PC-3 (cell line): ENCODE measurements around the gene SERGEF. TPM values are rescaled to one million over a fixed set of nuclear protein-coding genes. Genes with fewer than 3 reads are reported as not detected.

Experiments used
- ATAC-seq: fragments of 200-7000 bp; cut with Tn5 transposase; 2 replicates; pipeline ENCODE4 v1.9.1; 2020; ENCODE audit warnings: mild to moderate bottlenecking, moderate library complexity
- BruUV-seq: library from RNA; stranded (reverse); fragments of 400-500 nt; replicated peaks from 2 replicates; lab custom pipeline; 2021; lab: Mats Ljungman, UMichigan
- CTCF ChIA-PET: fragments of 300-600 bp; sonication (Branson Sonifier 250); formaldehyde crosslinking; loops from one replicate; lab custom pipeline; 2022; ENCODE audit warnings: antibody characterized with exemption; lab: Charles Lee
- POLR2A ChIA-PET: fragments of 300-600 bp; sonication (Branson Sonifier 250); formaldehyde crosslinking; loops from one replicate; lab custom pipeline; 2022; ENCODE audit warnings: antibody characterized with exemption; ENCODE audit not compliant: unreplicated experiment; lab: Charles Lee
- DNase-seq: peaks from one replicate; pipeline ENCODE4 v3.0.0-alpha.2; 2015
- H2AFZ ChIP-seq: fragments of 300-600 bp; sonication (generic); 2 replicates; pipeline ENCODE4 v1.6.0; 2016; ENCODE audit warnings: antibody characterized with exemption, low read length
- H3F3A ChIP-seq: fragments of 300-600 bp; sonication (generic); one replicate; pipeline ENCODE4 v1.6.0; 2017; ENCODE audit warnings: antibody characterized with exemption, low read length, control low read depth, mild to moderate bottlenecking; ENCODE audit not compliant: unreplicated experiment
- H3K27ac ChIP-seq: fragments of 300-600 bp; sonication (generic); 2 replicates; pipeline ENCODE4 v1.5.1; 2016; ENCODE audit warnings: mild to moderate bottlenecking, low read length
- H3K27me3 ChIP-seq: fragments of 300-600 bp; sonication (generic); 2 replicates; pipeline ENCODE4 v1.6.1; 2016; ENCODE audit warnings: low read length, mixed read lengths
- H3K36me3 ChIP-seq: fragments of 300-600 bp; sonication (generic); 2 replicates; pipeline ENCODE4 v1.6.1; 2016; ENCODE audit warnings: low read depth, mixed run types, low read length, mixed read lengths
- H3K4me1 ChIP-seq: fragments of 300-600 bp; sonication (generic); 2 replicates; pipeline ENCODE4 v1.5.1; 2016; ENCODE audit warnings: low read length; ENCODE audit not compliant: insufficient read depth
- H3K4me2 ChIP-seq: fragments of 300-600 bp; sonication (generic); 2 replicates; pipeline ENCODE4 v1.6.0; 2016; ENCODE audit warnings: low read length
- H3K4me3 ChIP-seq: fragments of 300-600 bp; sonication (generic); 2 replicates; pipeline ENCODE4 v1.5.1; 2016; ENCODE audit warnings: mild to moderate bottlenecking, low read length, mixed read lengths
- H3K79me2 ChIP-seq: fragments of 300-600 bp; sonication (generic); 2 replicates; pipeline ENCODE4 v1.6.1; 2017; ENCODE audit warnings: low read length, mixed read lengths
- H3K9ac ChIP-seq: fragments of 300-600 bp; sonication (generic); 2 replicates; pipeline ENCODE4 v1.6.0; 2016; ENCODE audit warnings: mild to moderate bottlenecking, low read length
- H3K9me2 ChIP-seq: fragments of 300-600 bp; sonication (generic); replicated peaks from 2 replicates; pipeline ENCODE4 v1.6.1; 2016; ENCODE audit warnings: mixed run types, low read length, mixed read lengths
- H3K9me3 ChIP-seq: fragments of 300-600 bp; sonication (generic); 2 replicates; pipeline ENCODE4 v1.6.1; 2016; ENCODE audit warnings: low read length, mixed read lengths
- H4K20me1 ChIP-seq: fragments of 300-600 bp; sonication (generic); 2 replicates; pipeline ENCODE4 v1.6.1; 2016; ENCODE audit warnings: low read length, mixed read lengths
- EZH2 ChIP-seq: fragments of 300-600 bp; sonication (generic); IDR thresholded peaks from one replicate; pipeline ENCODE4 v1.6.1; 2017; ENCODE audit warnings: antibody characterized with exemption, mild to moderate bottlenecking, low read length; ENCODE audit not compliant: unreplicated experiment
- EZH2phosphoT487 ChIP-seq: fragments of 300-600 bp; sonication (generic); IDR thresholded peaks from 2 replicates; pipeline ENCODE4 v1.6.1; 2018; ENCODE audit warnings: mild to moderate bottlenecking, antibody characterized with exemption, low read length, borderline replicate concordance
- intact Hi-C: fragments of 100-400 bp; cut with micrococcal nuclease; formaldehyde crosslinking; loops from 2 replicates; pipeline ENCODE4 v1.9.0; 2023
- total RNA-seq: library from RNA; depleted of rRNA; stranded (reverse); fragments of >200 nt; gene quantifications from 2 replicates; pipeline ENCODE4 v1.2.3, GENCODE V29; 2014
- TF ChIP-seq, protein P1 (sequence below): fragments of 300-600 bp; sonication (generic); conservative IDR thresholded peaks from 2 replicates; pipeline ENCODE4 v1.5.1; 2017; ENCODE audit warnings: antibody characterized with exemption, low read depth, mild to moderate bottlenecking, low read length

Gene SERGEF
- total RNA-seq, 1 experiment from 2014 or later, result 13.7 TPM

DNA sequence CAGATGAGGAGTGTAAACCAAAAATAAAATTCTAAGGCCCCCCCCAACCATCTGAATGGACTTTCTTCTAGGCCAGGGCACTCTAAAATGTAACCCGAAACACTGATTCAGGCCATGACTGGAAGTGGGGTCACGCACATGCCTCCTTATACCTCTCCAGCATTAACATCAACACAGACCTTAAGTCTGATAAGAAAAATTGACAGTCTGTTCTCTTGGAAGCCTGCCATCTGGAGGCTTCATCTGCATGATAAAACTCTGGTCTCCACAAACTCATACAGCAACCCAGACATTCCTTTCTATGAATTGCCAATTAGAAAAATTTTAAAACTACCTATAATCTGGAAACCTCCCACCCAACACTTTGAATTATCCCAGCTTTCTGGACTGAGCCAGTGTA is 3.9 kb upstream of the SERGEF start:
- intact Hi-C loops, result no loop called here
- BruUV-seq, result no TSS peak
- H3K9me2 ChIP-seq, result no peaks in the 10 kb centered on the region
- POLR2A ChIA-PET, result no interaction called here
- H3K4me3 ChIP-seq, result no peak overlapping the region
- no peak overlapping the region for H2AFZ ChIP-seq
- H3K27ac ChIP-seq, result no peak overlapping the region
- no peak overlapping the region for H3K9ac ChIP-seq
- peaks cover 10% of the 10 kb centered on the region; the same call in 1 of the 2 replicates for H3K4me1 ChIP-seq
- ATAC-seq (no peak), DNase-seq (no peak)
- H3K27me3 ChIP-seq, result no peaks in the 10 kb centered on the region
- no peaks in the 10 kb centered on the region for H3K9me3 ChIP-seq
- H3F3A ChIP-seq, result no peaks in the 10 kb centered on the region
- TF ChIP-seq, protein P1, sequence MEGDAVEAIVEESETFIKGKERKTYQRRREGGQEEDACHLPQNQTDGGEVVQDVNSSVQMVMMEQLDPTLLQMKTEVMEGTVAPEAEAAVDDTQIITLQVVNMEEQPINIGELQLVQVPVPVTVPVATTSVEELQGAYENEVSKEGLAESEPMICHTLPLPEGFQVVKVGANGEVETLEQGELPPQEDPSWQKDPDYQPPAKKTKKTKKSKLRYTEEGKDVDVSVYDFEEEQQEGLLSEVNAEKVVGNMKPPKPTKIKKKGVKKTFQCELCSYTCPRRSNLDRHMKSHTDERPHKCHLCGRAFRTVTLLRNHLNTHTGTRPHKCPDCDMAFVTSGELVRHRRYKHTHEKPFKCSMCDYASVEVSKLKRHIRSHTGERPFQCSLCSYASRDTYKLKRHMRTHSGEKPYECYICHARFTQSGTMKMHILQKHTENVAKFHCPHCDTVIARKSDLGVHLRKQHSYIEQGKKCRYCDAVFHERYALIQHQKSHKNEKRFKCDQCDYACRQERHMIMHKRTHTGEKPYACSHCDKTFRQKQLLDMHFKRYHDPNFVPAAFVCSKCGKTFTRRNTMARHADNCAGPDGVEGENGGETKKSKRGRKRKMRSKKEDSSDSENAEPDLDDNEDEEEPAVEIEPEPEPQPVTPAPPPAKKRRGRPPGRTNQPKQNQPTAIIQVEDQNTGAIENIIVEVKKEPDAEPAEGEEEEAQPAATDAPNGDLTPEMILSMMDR, result no peak
- H4K20me1 ChIP-seq, result no peaks in the 10 kb centered on the region
- no peak overlapping the region for H3K4me2 ChIP-seq
- H3K79me2 ChIP-seq, result peaks cover 7% of the 10 kb centered on the region
- CTCF ChIA-PET, result no interaction called here
- no peaks in the 10 kb centered on the region for H3K36me3 ChIP-seq

DNA sequence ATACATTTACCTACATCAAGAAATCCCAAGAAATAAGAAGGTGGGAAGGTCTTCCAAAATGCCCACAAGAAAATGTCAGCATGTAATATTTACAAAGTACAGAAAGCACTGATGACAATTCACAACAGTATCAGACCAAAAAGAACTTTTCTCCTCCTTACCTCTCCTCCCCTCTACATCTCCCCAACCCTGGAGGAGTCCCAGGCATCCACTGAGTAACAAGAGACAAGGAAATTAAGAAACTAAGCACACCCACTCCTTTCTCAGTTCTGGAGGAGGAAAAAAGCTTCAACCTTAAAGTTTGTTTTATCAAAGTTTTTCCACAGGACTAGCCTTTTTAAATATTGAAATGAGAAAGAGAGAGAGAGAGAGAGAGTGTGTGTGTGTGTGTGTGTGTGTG is 2.0 kb upstream of the SERGEF start:
- Histone ChIP-seq H3K9ac (no peak overlapping the region), H3K9me3 (no peaks in the 10 kb centered on the region), H4K20me1 (no peaks in the 10 kb centered on the region), H3K9me2 (no peaks in the 10 kb centered on the region), H3K4me1 (peaks cover 15% of the 10 kb centered on the region; the same call in 1 of the 2 replicates), H3K27ac (no peak overlapping the region), H3K36me3 (no peaks in the 10 kb centered on the region), H2AFZ (no peak overlapping the region), H3K27me3 (no peaks in the 10 kb centered on the region), H3K79me2 (peaks cover 22% of the 10 kb centered on the region), H3F3A (no peaks in the 10 kb centered on the region), H3K4me3 (no peak overlapping the region), H3K4me2 (no peak overlapping the region)
- TF ChIP-seq, protein P1, result no peak
- TF ChIP-seq EZH2, result no peak
- no peak for TF ChIP-seq EZH2phosphoT487
- CTCF ChIA-PET, result interaction anchor here (0.6 kb wide), 1 partner anchor 156 kb away, joined by 3 read pairs; no protein-coding TSS in a partner anchor
- POLR2A ChIA-PET, result no interaction called here
- DNase-seq (no peak), ATAC-seq (no peak)
- no TSS peak for BruUV-seq
- intact Hi-C loops, result loop anchor here (5.0 kb wide), 1 partner anchor 92 kb away; the partner anchor contains the start of gene SAAL1

DNA sequence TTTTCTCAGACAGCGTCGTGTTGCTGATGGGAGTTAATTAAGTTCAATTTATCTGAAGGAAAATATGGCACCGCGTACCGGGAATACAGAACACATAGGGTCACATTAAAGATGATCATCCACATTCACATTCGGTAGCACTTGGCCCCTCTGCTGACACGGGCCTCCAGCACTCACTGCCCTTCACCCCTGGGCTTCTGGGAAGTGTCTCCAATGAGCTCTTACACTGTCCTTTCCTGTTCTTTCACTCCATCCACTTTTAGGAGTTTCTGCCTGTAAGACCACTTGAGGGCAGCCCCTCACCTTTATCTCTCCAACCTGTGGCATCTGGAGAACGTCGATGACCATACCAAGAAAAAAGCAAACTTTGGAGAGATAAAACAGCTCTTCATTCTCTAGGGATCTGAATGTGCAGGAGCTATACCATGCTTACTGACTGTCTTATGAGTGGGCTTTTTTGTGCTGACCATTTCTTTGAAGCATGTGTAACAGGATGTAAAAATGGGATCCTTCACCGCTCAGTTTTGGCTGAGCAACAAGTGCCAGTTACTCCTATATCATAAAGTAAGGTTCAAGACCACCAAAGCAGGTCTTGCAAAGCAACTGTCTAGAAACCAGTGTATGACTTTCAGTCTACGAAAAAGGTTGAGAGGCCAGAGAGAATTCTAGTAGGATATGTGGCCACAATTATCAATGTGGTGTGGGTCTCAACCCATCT is 1.1 kb upstream of the SERGEF start:
- Histone ChIP-seq H3K4me2 (peak overlapping the region; percentile 98), H3K79me2 (peaks cover 22% of the 10 kb centered on the region), H4K20me1 (no peaks in the 10 kb centered on the region), H3K27me3 (no peaks in the 10 kb centered on the region), H2AFZ (peak overlapping the region; percentile 99), H3K4me3 (peak overlapping the region; percentile 85), H3K4me1 (peaks cover 15% of the 10 kb centered on the region; the same call in 1 of the 2 replicates), H3K9me2 (no peaks in the 10 kb centered on the region), H3K9me3 (no peaks in the 10 kb centered on the region), H3F3A (no peaks in the 10 kb centered on the region), H3K9ac (no peak overlapping the region), H3K27ac (no peak overlapping the region), H3K36me3 (no peaks in the 10 kb centered on the region)
- TF ChIP-seq EZH2phosphoT487 (no peak), EZH2 (no peak)
- TF ChIP-seq, protein P1, result no peak
- DNase-seq (no peak), ATAC-seq (no peak)
- intact Hi-C loops, result loop anchor here (1.0 to 5.0 kb wide), 2 partner anchors 22 to 93 kb away; partner anchors contain the start of gene SAAL1
- ChIA-PET CTCF (no interaction called here), POLR2A (no interaction called here)
- BruUV-seq, result no TSS peak
